ENCODE results near the gene TPMT. TPM values are rescaled to one million over a fixed set of nuclear protein-coding genes. Genes with fewer than 3 reads are reported as not detected.

Gene TPMT
- polyA plus RNA-seq, 2 of the 4 experiments (the other 2 are of a cell fraction): 11.2 to 16.5 TPM

DNA sequence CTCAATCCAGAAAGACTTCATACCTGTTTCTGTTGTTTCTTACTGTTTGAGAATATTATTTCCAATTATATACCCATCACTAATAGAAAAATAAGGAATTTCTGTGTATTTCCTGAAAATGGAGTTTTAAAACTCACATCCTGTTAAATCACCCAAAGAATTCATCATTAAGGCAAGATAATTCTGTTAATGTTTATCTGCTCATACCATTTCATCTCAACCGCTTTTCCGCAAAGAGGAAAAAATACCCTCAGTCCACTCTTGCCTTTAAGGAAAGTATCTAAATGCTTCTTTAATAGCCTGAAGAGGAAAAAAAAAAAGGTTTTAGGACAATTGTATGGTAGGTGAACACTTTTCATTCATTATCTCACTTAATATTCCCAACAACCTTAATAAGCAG lies 7.3 kb downstream of the TPMT start (continued):
- no peak for TF ChIP-seq REST (IDR thresholded peaks at IDR 0.05)
- no peak for TF ChIP-seq CHD2 (IDR thresholded peaks at IDR 0.05; ENCODE audit: low read length, partially characterized antibody)
- TF ChIP-seq HDAC2 (IDR thresholded peaks at IDR 0.05): no peak
- no peak for TF ChIP-seq MAZ (IDR thresholded peaks at IDR 0.05; ENCODE audit: borderline replicate concordance, low read depth, low read length)
- TF ChIP-seq HOXA7 (CRISPR knock-in tag; IDR thresholded peaks at IDR 0.05): no peak
- no peak for TF ChIP-seq ZNF302 (CRISPR knock-in tag; IDR thresholded peaks at IDR 0.05)
- TF ChIP-seq CBX8 (IDR thresholded peaks at IDR 0.05): no peak

GRCh38 chr6:18147160-18147559 lies 7.7 kb downstream of the TPMT start:
- H3K4me1 ChIP-seq: peaks cover 18% of the 10 kb centered on the region; the same call in 2 of the 3 replicates
- H3K27ac ChIP-seq: no peak overlapping the region
- no peak for TF ChIP-seq MAFK (IDR thresholded peaks at IDR 0.05; ENCODE audit: partially characterized antibody)
- no peak for TF ChIP-seq FOXS1 (CRISPR knock-in tag; IDR thresholded peaks at IDR 0.05)
- TF ChIP-seq EHMT2 (IDR thresholded peaks at IDR 0.05; ENCODE audit: low read depth): no peak
- TF ChIP-seq POLR2A (IDR thresholded peaks at IDR 0.05; ENCODE audit: low read length): no peak
- no peak for TF ChIP-seq HOXB5 (CRISPR knock-in tag; IDR thresholded peaks at IDR 0.05)
- no peak for TF ChIP-seq ZNF302 (CRISPR knock-in tag; IDR thresholded peaks at IDR 0.05)
- no peak for TF ChIP-seq CHD4 (IDR thresholded peaks at IDR 0.05; ENCODE audit: borderline replicate concordance)
- no peak for TF ChIP-seq RFX5 (IDR thresholded peaks at IDR 0.05)
- TF ChIP-seq CBX2 (IDR thresholded peaks at IDR 0.05; ENCODE audit: borderline replicate concordance, low read depth): no peak
- no peak for TF ChIP-seq ZC3H11A (IDR thresholded peaks at IDR 0.05)
- no peak for TF ChIP-seq NPAS2 (CRISPR knock-in tag; IDR thresholded peaks at IDR 0.05; ENCODE audit: borderline replicate concordance)
- no peak for TF ChIP-seq HOXA7 (CRISPR knock-in tag; IDR thresholded peaks at IDR 0.05)
- no peak for TF ChIP-seq SMC3 (IDR thresholded peaks at IDR 0.05)
- TF ChIP-seq USF2 (IDR thresholded peaks at IDR 0.05): no peak
- TF ChIP-seq REST (IDR thresholded peaks at IDR 0.05): no peak
- TF ChIP-seq POLR2AphosphoS2 (conservative IDR thresholded peaks at IDR 0.05; ENCODE audit: low read length): no peak
- TF ChIP-seq FOSB (CRISPR knock-in tag; IDR thresholded peaks at IDR 0.05): no peak
- FAIRE-seq: no peak
- POLR2A ChIA-PET: no interaction called here
- H3K4me3 ChIP-seq: no peak overlapping the region
- no peak for DNase-seq (ENCODE audit: low read depth in 1 of 2, low spot score in 1 of 2)
- no peak for ATAC-seq
- no peaks in the 10 kb centered on the region for H3K9me3 ChIP-seq
- H3K4me2 ChIP-seq: peak overlapping the region; percentile 39
- CTCF ChIA-PET: interaction anchor here (0.6 kb wide), 1 partner anchor 345 kb away, joined by 3 read pairs; no protein-coding TSS in a partner anchor
- WGBS (ENCODE audit: missing lambda C conversion rate): 24% methylated on average over 2 of the region's 2 CpGs

Measured in A549 (cell line).